Trophoblast cell (in vitro differentiated cells and primary cell): ENCODE measurements around the gene BAK1.
"Not testable (repeated sequence)": the region's sequence is repeated elsewhere in the genome, so short reads cannot be mapped to it uniquely, and the experiment has no call there.

Source experiments
- DNase-seq, 2 donors: peaks; one replicate each; pipeline ENCODE4 v3.0.0-alpha.2; 2016
- H2AFZ ChIP-seq: 2 replicates; pipeline ENCODE4 v1.6.1; 2013; ENCODE audit warnings: low read length, moderate library complexity, mild to moderate bottlenecking; ENCODE audit not compliant: insufficient read depth, poor library complexity
- H2AK5ac ChIP-seq: 2 replicates; pipeline ENCODE4 v1.6.1; 2013; ENCODE audit warnings: mild to moderate bottlenecking, low read length
- H2BK120ac ChIP-seq: 2 replicates; pipeline ENCODE4 v1.6.1; 2013; ENCODE audit warnings: low read length, mild to moderate bottlenecking, moderate library complexity; ENCODE audit not compliant: insufficient read depth, poor library complexity
- H2BK12ac ChIP-seq: 2 replicates; pipeline ENCODE4 v1.6.1; 2013; ENCODE audit warnings: mild to moderate bottlenecking, low read length, moderate library complexity
- H2BK5ac ChIP-seq: 2 replicates; pipeline ENCODE4 v1.6.1; 2013; ENCODE audit warnings: low read length, low read depth, moderate library complexity, mild to moderate bottlenecking; ENCODE audit not compliant: poor library complexity
- H3K14ac ChIP-seq: 2 replicates; pipeline ENCODE4 v1.6.1; 2013; ENCODE audit warnings: mild to moderate bottlenecking, low read length
- H3K18ac ChIP-seq: 2 replicates; pipeline ENCODE4 v1.6.1; 2013; ENCODE audit warnings: mild to moderate bottlenecking, low read length
- H3K23ac ChIP-seq: 2 replicates; pipeline ENCODE4 v1.6.1; 2013; ENCODE audit warnings: low read length
- H3K27ac ChIP-seq: 2 replicates; pipeline ENCODE4 v1.5.1; 2013; ENCODE audit warnings: low read depth, mild to moderate bottlenecking, inconsistent platforms, low read length, moderate library complexity
- H3K27me3 ChIP-seq: 2 replicates; pipeline ENCODE4 v1.6.1; 2013; ENCODE audit warnings: inconsistent platforms, mild to moderate bottlenecking, low read length, moderate library complexity; ENCODE audit not compliant: insufficient read depth
- H3K36me3 ChIP-seq, 2 experiments: 1 replicate in 1 of 2; 2 replicates in 1 of 2; pipeline ENCODE4 v1.6.1; 2013; ENCODE audit warnings: low read length in 2 of 2, mild to moderate bottlenecking in 2 of 2, moderate library complexity in 1 of 2; ENCODE audit not compliant: insufficient read depth in 2 of 2, control insufficient read depth in 1 of 2
- H3K4ac ChIP-seq: 2 replicates; pipeline ENCODE4 v1.6.1; 2013; ENCODE audit warnings: low read depth, mild to moderate bottlenecking, low read length, moderate library complexity
- H3K4me1 ChIP-seq, 2 experiments: 1 replicate in 1 of 2; 2 replicates in 1 of 2; pipeline ENCODE4 v1.6.1; 2013; ENCODE audit warnings: low read length in 2 of 2, mild to moderate bottlenecking in 2 of 2, moderate library complexity in 1 of 2; ENCODE audit not compliant: insufficient read depth in 2 of 2, control insufficient read depth in 1 of 2
- H3K4me2 ChIP-seq: 2 replicates; pipeline ENCODE4 v1.6.1; 2013; ENCODE audit warnings: inconsistent platforms, mild to moderate bottlenecking, low read length, moderate library complexity
- H3K4me3 ChIP-seq: 2 replicates; pipeline ENCODE4 v1.5.1; 2013; ENCODE audit warnings: mild to moderate bottlenecking, low read depth, low read length, inconsistent platforms
- H3K79me1 ChIP-seq: one replicate; pipeline ENCODE4 v1.6.1; 2013; ENCODE audit warnings: low read length
- H3K79me2 ChIP-seq: 2 replicates; pipeline ENCODE4 v1.6.1; 2013; ENCODE audit warnings: low read length, mild to moderate bottlenecking; ENCODE audit not compliant: control insufficient read depth, insufficient read depth, poor library complexity
- H3K9ac ChIP-seq: 2 replicates; pipeline ENCODE4 v1.6.1; 2013; ENCODE audit warnings: mild to moderate bottlenecking, low read length
- H3K9me3 ChIP-seq: 2 replicates; pipeline ENCODE4 v1.6.1; 2013; ENCODE audit warnings: low read depth, mild to moderate bottlenecking, control low read depth, inconsistent platforms, low read length; ENCODE audit not compliant: insufficient read depth
- H4K12ac ChIP-seq: 2 replicates; pipeline ENCODE4 v1.6.1; 2013; ENCODE audit warnings: low read depth, mild to moderate bottlenecking, low read length, moderate library complexity
- H4K8ac ChIP-seq: 2 replicates; pipeline ENCODE4 v1.6.1; 2013; ENCODE audit warnings: low read depth, mild to moderate bottlenecking, low read length, moderate library complexity
- H4K91ac ChIP-seq: one replicate; pipeline ENCODE4 v1.6.1; 2013; ENCODE audit warnings: low read depth, mild to moderate bottlenecking, low read length, moderate library complexity
- WGBS: extraction: QIAGEN DNeasy Blood & Tissue Kit; methylation state at CpG from one replicate; pipeline ENCODE4 v1.1.7; 2013; ENCODE audit warnings: missing lambda C conversion rate; ENCODE audit not compliant: insufficient read length, insufficient coverage; ENCODE audit errors: extremely low coverage; 5-methylcytosine and 5-hydroxymethylcytosine counted together

Gene BAK1

GRCh38 chr6:33552883-33553282 is 27.2 kb downstream of the BAK1 start:
- not testable (repeated sequence) for H2BK5ac ChIP-seq, H4K91ac ChIP-seq, H3K9ac ChIP-seq, H3K27me3 ChIP-seq, H3K4me3 ChIP-seq, H3K79me1 ChIP-seq, H2AFZ ChIP-seq, H3K27ac ChIP-seq, H3K9me3 ChIP-seq, H3K4me2 ChIP-seq, H4K12ac ChIP-seq, H3K14ac ChIP-seq, H3K4me1 ChIP-seq, H3K36me3 ChIP-seq, H3K23ac ChIP-seq, H2BK120ac ChIP-seq, H3K18ac ChIP-seq, H3K79me2 ChIP-seq, H4K8ac ChIP-seq, H3K4ac ChIP-seq, H2BK12ac ChIP-seq, H2AK5ac ChIP-seq
- DNase-seq: peak in 1 of 2 donors; percentile 65
- WGBS: no CpG with 5 or more reads among the region's 3 CpGs

- H3K9ac ChIP-seq: no peak overlapping the region
- peaks cover 1 to 5% of the 10 kb centered on the region in 2 experiments for H3K4me1 ChIP-seq
- no peak overlapping the region for H3K23ac ChIP-seq
- H2BK12ac ChIP-seq: no peak overlapping the region
- H3K79me1 ChIP-seq: no peaks in the 10 kb centered on the region
- no peak overlapping the region for H3K4me2 ChIP-seq
- H3K79me2 ChIP-seq: no peaks in the 10 kb centered on the region
- H2AFZ ChIP-seq: no peak overlapping the region
- H3K4me3 ChIP-seq: no peak overlapping the region
- no peak overlapping the region for H2AK5ac ChIP-seq
- no peaks in the 10 kb centered on the region for H3K27me3 ChIP-seq
- H3K9me3 ChIP-seq: peaks cover 1% of the 10 kb centered on the region
- H4K91ac ChIP-seq: no peak overlapping the region
- no peak overlapping the region for H3K18ac ChIP-seq
- no peak overlapping the region for H4K12ac ChIP-seq
- no peak overlapping the region for H3K14ac ChIP-seq
- WGBS: no CpG with 5 or more reads among the region's 7 CpGs
- DNase-seq: no peak
- H2BK5ac ChIP-seq: no peak overlapping the region
- H3K36me3 ChIP-seq: no peaks in the 10 kb centered on the region
- no peak overlapping the region for H3K4ac ChIP-seq
- H2BK120ac ChIP-seq: no peak overlapping the region
- no peak overlapping the region for H4K8ac ChIP-seq
- H3K27ac ChIP-seq: no peak overlapping the region
Observed at GRCh38 chr6:33552252-33552651, 27.8 kb downstream of the BAK1 start.

- H3K79me2 ChIP-seq: no peaks in the 10 kb centered on the region
- H3K27ac ChIP-seq: no peak overlapping the region
- H3K18ac ChIP-seq: no peak overlapping the region
- H3K4me2 ChIP-seq: no peak overlapping the region
- peaks cover 1% of the 10 kb centered on the region for H3K9me3 ChIP-seq
- no peak overlapping the region for H3K23ac ChIP-seq
- H3K4me1 ChIP-seq: peaks cover 2 to 5% of the 10 kb centered on the region in 2 experiments
- no CpG with 5 or more reads among the region's 2 CpGs for WGBS
- H3K4ac ChIP-seq: no peak overlapping the region
- H3K4me3 ChIP-seq: no peak overlapping the region
- H2AFZ ChIP-seq: no peak overlapping the region
- H4K8ac ChIP-seq: no peak overlapping the region
- no peak overlapping the region for H2AK5ac ChIP-seq
- no peak overlapping the region for H4K91ac ChIP-seq
- H3K27me3 ChIP-seq: no peaks in the 10 kb centered on the region
- no peaks in the 10 kb centered on the region for H3K79me1 ChIP-seq
- no peak overlapping the region for H3K14ac ChIP-seq
- H2BK120ac ChIP-seq: no peak overlapping the region
- H2BK5ac ChIP-seq: no peak overlapping the region
- H3K9ac ChIP-seq: no peak overlapping the region
- DNase-seq: peak in 1 of 2 donors; percentile 65
- H4K12ac ChIP-seq: no peak overlapping the region
- H2BK12ac ChIP-seq: no peak overlapping the region
- no peaks in the 10 kb centered on the region for H3K36me3 ChIP-seq
Observed at GRCh38 chr6:33551538-33551937, 28.5 kb downstream of the BAK1 start.

- no peaks in the 10 kb centered on the region for H3K79me1 ChIP-seq
- H3K79me2 ChIP-seq: no peaks in the 10 kb centered on the region
- no peak overlapping the region for H4K8ac ChIP-seq
Observed at GRCh38 chr6:33549896-33550295, 30.2 kb downstream of the BAK1 start.

More at GRCh38 chr6:33549896-33550295, 30.2 kb downstream of the BAK1 start:
- Histone ChIP-seq H2BK120ac (no peak overlapping the region), H3K9me3 (peaks cover 1% of the 10 kb centered on the region), H3K14ac (no peak overlapping the region), H3K4me3 (no peak overlapping the region), H2BK5ac (no peak overlapping the region), H4K12ac (no peak overlapping the region), H2AK5ac (no peak overlapping the region), H2AFZ (no peak overlapping the region), H3K9ac (no peak overlapping the region), H3K23ac (no peak overlapping the region), H4K91ac (no peak overlapping the region), H3K27me3 (no peaks in the 10 kb centered on the region), H2BK12ac (no peak overlapping the region), H3K4me2 (no peak overlapping the region), H3K18ac (no peak overlapping the region), H3K27ac (no peak overlapping the region), H3K4me1 (peaks cover 2 to 5% of the 10 kb centered on the region in 2 experiments), H3K4ac (no peak overlapping the region), H3K36me3 (no peaks in the 10 kb centered on the region)
- peak; percentile 88 to 94 for DNase-seq
- no CpG with 5 or more reads among the region's 2 CpGs for WGBS
